Skin of body (tissue), 2 donors: ENCODE measurements around the gene EPHB3. TPM values are rescaled to one million over a fixed set of nuclear protein-coding genes. Genes with fewer than 3 reads are reported as not detected.
"Not testable (repeated sequence)": the region's sequence is repeated elsewhere in the genome, so short reads cannot be mapped to it uniquely, and the experiment has no call there.

Experiments used
- DNase-seq: peaks from one replicate; lab custom pipeline; 2025; lab: John Stamatoyannopoulos, UW
- total RNA-seq: library from RNA; depleted of rRNA; stranded (reverse); fragments of >200 nt; gene quantifications from one replicate; pipeline ENCODE4 v1.2.3, GENCODE V29; 2014

EPHB3 gene
- total RNA-seq, 1 donor from 2014 or later = 44.4 TPM

- no peak for DNase-seq
Measured at GRCh38 chr3:184598574-184598927, 37.0 kb downstream of the EPHB3 start.

- no peak for DNase-seq
Measured at GRCh38 chr3:184599143-184599542, 37.6 kb downstream of the EPHB3 start.

GRCh38 chr3:184600685-184601377 is 39.2 kb downstream of the EPHB3 start:
- DNase-seq = peak; percentile 10

- DNase-seq = no peak
Measured at GRCh38 chr3:184601576-184602371, 40.2 kb downstream of the EPHB3 start.

GRCh38 chr3:184602372-184603150 is 41.0 kb downstream of the EPHB3 start:
- no peak for DNase-seq

GRCh38 chr3:184603151-184604030 is 41.8 kb downstream of the EPHB3 start:
- peak; percentile 54 for DNase-seq

GRCh38 chr3:184604039-184604601 is 42.5 kb downstream of the EPHB3 start:
- peak; percentile 31 for DNase-seq

GRCh38 chr3:184604615-184605290 is 43.2 kb downstream of the EPHB3 start:
- peak; percentile 25 for DNase-seq

GRCh38 chr3:184608209-184608608 is 46.6 kb downstream of the EPHB3 start:
- no peak for DNase-seq

GRCh38 chr3:184609476-184610244 is 48.1 kb downstream of the EPHB3 start:
- DNase-seq = no peak

GRCh38 chr3:184610245-184610871 is 48.8 kb downstream of the EPHB3 start:
- DNase-seq = no peak

GRCh38 chr3:184611607-184612281 is 50.2 kb downstream of the EPHB3 start:
- peak; percentile 91 for DNase-seq

GRCh38 chr3:184615396-184615795 is 53.8 kb downstream of the EPHB3 start:
- DNase-seq = no peak

GRCh38 chr3:184616436-184616835 is 54.9 kb downstream of the EPHB3 start:
- no peak for DNase-seq

GRCh38 chr3:184617306-184617705 is 55.7 kb downstream of the EPHB3 start:
- not testable (repeated sequence) for DNase-seq

GRCh38 chr3:184618811-184619210 is 57.2 kb downstream of the EPHB3 start:
- DNase-seq = no peak

- no peak for DNase-seq
Measured at GRCh38 chr3:184619369-184619768, 57.8 kb downstream of the EPHB3 start.

- no peak for DNase-seq
Measured at GRCh38 chr3:184619787-184620430, 58.3 kb downstream of the EPHB3 start.
